GM21723 (cell line): ENCODE results near the gene TRIM26.
A peak's percentile ranks its signal among the peaks of the same experiment; 100 is the strongest.

Source experiments
- ATAC-seq: cut with Tn5 transposase; IDR thresholded peaks from one replicate; pipeline ENCODE4 v1.9.1; 2021; ENCODE audit warnings: mild to moderate bottlenecking, moderate library complexity; ENCODE audit not compliant: unreplicated experiment

Gene TRIM26

GRCh38 chr6:30211899-30212298, 1.3 kb downstream of the TRIM26 start:
- ATAC-seq, result no peak

- ATAC-seq, result no peak
Observed at GRCh38 chr6:30211306-30211705, 1.9 kb downstream of the TRIM26 start.

GRCh38 chr6:30207619-30208295, 5.4 kb downstream of the TRIM26 start:
- ATAC-seq, result no peak

GRCh38 chr6:30206799-30207618, 6.2 kb downstream of the TRIM26 start:
- ATAC-seq, result no peak

- no peak for ATAC-seq
Observed at GRCh38 chr6:30206152-30206551, 7.1 kb downstream of the TRIM26 start.

GRCh38 chr6:30204116-30204515, 9.1 kb downstream of the TRIM26 start:
- no peak for ATAC-seq

GRCh38 chr6:30202366-30202765, 10.8 kb downstream of the TRIM26 start:
- ATAC-seq, result no peak

GRCh38 chr6:30200551-30201281, 12.5 kb downstream of the TRIM26 start:
- ATAC-seq, result peak; percentile 72

GRCh38 chr6:30198166-30199084, 14.8 kb downstream of the TRIM26 start:
- no peak for ATAC-seq

GRCh38 chr6:30196376-30196775, 16.8 kb downstream of the TRIM26 start:
- no peak for ATAC-seq

GRCh38 chr6:30195951-30196350, 17.3 kb downstream of the TRIM26 start:
- no peak for ATAC-seq

GRCh38 chr6:30194797-30195690, 18.2 kb downstream of the TRIM26 start:
- no peak for ATAC-seq

- no peak for ATAC-seq
Observed at GRCh38 chr6:30192076-30192475, 21.1 kb downstream of the TRIM26 start.

GRCh38 chr6:30188541-30188940, 24.7 kb downstream of the TRIM26 start:
- ATAC-seq, result no peak

GRCh38 chr6:30185846-30186484, 27.2 kb downstream of the TRIM26 start:
- ATAC-seq, result no peak

- ATAC-seq, result no peak
Observed at GRCh38 chr6:30184417-30185031, 28.7 kb downstream of the TRIM26 start.

GRCh38 chr6:30180145-30180544, 33.1 kb downstream of the TRIM26 start:
- ATAC-seq, result no peak

GRCh38 chr6:30178837-30179236, 34.4 kb downstream of the TRIM26 start:
- ATAC-seq, result no peak

- ATAC-seq, result no peak
Observed at GRCh38 chr6:30175765-30176164, 37.4 kb downstream of the TRIM26 start.
